Esophagus squamous epithelium (tissue), 4 donors: ENCODE measurements around the gene MT2A.

ENCODE experiments used
- CTCF ChIP-seq, 6 experiments: fragments of 450-650 bp in 4 of 6; fragments of 200-600 bp in 2 of 6; sonication (generic) in 2 of 6; IDR thresholded peaks; one replicate each; pipeline ENCODE4 v1.5.1; 2016 to 2019; ENCODE audit warnings: antibody characterized with exemption in 6 of 6, mild to moderate bottlenecking in 4 of 6, moderate library complexity in 4 of 6
- POLR2A ChIP-seq, 4 donors: fragments of 450-650 bp; IDR thresholded peaks; one replicate each; pipeline ENCODE4 v1.6.1; 2017; ENCODE audit warnings: antibody characterized with exemption in 4 of 4, mild to moderate bottlenecking in 4 of 4, moderate library complexity in 3 of 4

GRCh38 chr16:56636616-56637413 is 28.4 kb downstream of the MT2A start:
- no peak for TF ChIP-seq POLR2A (IDR thresholded peaks at IDR 0.05)
- TF ChIP-seq CTCF (IDR thresholded peaks at IDR 0.05) = no peak
